Mesenchymal stem cell (in vitro differentiated cells and primary cell): Measurements from ENCODE around the gene ARL17B. TPM values are rescaled to one million over a fixed set of nuclear protein-coding genes. Genes with fewer than 3 reads are reported as not detected.
"Not testable (repeated sequence)": the region's sequence is repeated elsewhere in the genome, so short reads cannot be mapped to it uniquely, and the experiment has no call there.

Experiments used
- DNase-seq: peaks from one replicate; pipeline ENCODE4 v3.0.0-alpha.2; 2013
- H2AFZ ChIP-seq: one replicate; pipeline ENCODE4 v1.6.1; 2013; ENCODE audit warnings: low read depth, mild to moderate bottlenecking, control low read depth, inconsistent platforms, low read length, moderate library complexity
- H2AK5ac ChIP-seq: 2 replicates; pipeline ENCODE4 v1.6.1; 2013; ENCODE audit warnings: low read length, moderate library complexity, mild to moderate bottlenecking, inconsistent platforms; ENCODE audit not compliant: severe bottlenecking
- H2BK120ac ChIP-seq: one replicate; pipeline ENCODE4 v1.6.1; 2013; ENCODE audit warnings: low read depth, mild to moderate bottlenecking, inconsistent platforms, low read length, moderate library complexity
- H2BK12ac ChIP-seq, 2 experiments: one replicate each; pipeline ENCODE4 v1.6.1; 2013; ENCODE audit warnings: inconsistent platforms in 2 of 2, low read length in 2 of 2, mild to moderate bottlenecking in 2 of 2, moderate library complexity in 2 of 2, control low read depth in 1 of 2
- H2BK15ac ChIP-seq: one replicate; pipeline ENCODE4 v1.6.1; 2013; ENCODE audit warnings: mild to moderate bottlenecking, low read depth, inconsistent platforms; ENCODE audit not compliant: poor library complexity, severe bottlenecking
- H2BK5ac ChIP-seq: 2 replicates; pipeline ENCODE4 v1.6.1; 2013; ENCODE audit warnings: low read depth, mild to moderate bottlenecking, low read length, control low read depth, inconsistent platforms; ENCODE audit not compliant: poor library complexity, severe bottlenecking
- H3K14ac ChIP-seq, 2 experiments: one replicate each; pipeline ENCODE4 v1.6.1; 2013; ENCODE audit warnings: inconsistent platforms in 2 of 2, low read length in 2 of 2, control low read depth in 1 of 2, mild to moderate bottlenecking in 1 of 2, moderate library complexity in 1 of 2
- H3K18ac ChIP-seq, 2 experiments: one replicate each; pipeline ENCODE4 v1.6.1; 2013; ENCODE audit warnings: inconsistent platforms in 2 of 2, low read length in 2 of 2, control low read depth in 1 of 2, low read depth in 1 of 2, mild to moderate bottlenecking in 1 of 2
- H3K23ac ChIP-seq, 2 experiments: one replicate each; pipeline ENCODE4 v1.6.1; 2013; ENCODE audit warnings: inconsistent platforms in 2 of 2, low read length in 2 of 2, mild to moderate bottlenecking in 2 of 2, moderate library complexity in 2 of 2, control low read depth in 1 of 2
- H3K27ac ChIP-seq: 2 replicates; pipeline ENCODE4 v1.5.1; 2013; ENCODE audit warnings: mild to moderate bottlenecking, moderate library complexity, low read length, control low read depth, inconsistent platforms; ENCODE audit not compliant: poor library complexity, severe bottlenecking
- H3K27me3 ChIP-seq, 2 experiments: 2 replicates each; pipeline versions ENCODE4 v1.6.1 to v1.7.0; 2013; ENCODE audit warnings: low read length in 2 of 2, mild to moderate bottlenecking in 2 of 2, moderate library complexity in 2 of 2, control low read depth in 1 of 2, inconsistent platforms in 1 of 2; ENCODE audit not compliant: control insufficient read depth in 1 of 2, insufficient read depth in 1 of 2
- H3K36me3 ChIP-seq, 2 experiments: 2 replicates each; pipeline versions ENCODE4 v1.6.1 to v1.7.0; 2013; ENCODE audit warnings: low read length in 2 of 2, control low read depth in 1 of 2, inconsistent platforms in 1 of 2, low read depth in 1 of 2, mild to moderate bottlenecking in 1 of 2; ENCODE audit not compliant: insufficient read depth in 2 of 2, control insufficient read depth in 1 of 2
- H3K4ac ChIP-seq, 2 experiments: one replicate each; pipeline ENCODE4 v1.6.1; 2013; ENCODE audit warnings: inconsistent platforms in 2 of 2, low read length in 2 of 2, mild to moderate bottlenecking in 2 of 2, moderate library complexity in 2 of 2, control low read depth in 1 of 2, low read depth in 1 of 2
- H3K4me1 ChIP-seq: 2 replicates; pipeline ENCODE4 v1.6.1; 2013; ENCODE audit warnings: low read depth, low read length, control low read depth; ENCODE audit not compliant: control insufficient read depth, insufficient read depth
- H3K4me2 ChIP-seq: 2 replicates; pipeline ENCODE4 v1.6.1; 2013; ENCODE audit warnings: low read length, mild to moderate bottlenecking, inconsistent platforms; ENCODE audit not compliant: poor library complexity, severe bottlenecking
- H3K4me3 ChIP-seq, 2 experiments: 2 replicates each; pipeline versions ENCODE4 v1.5.1 to v1.7.0; 2013; ENCODE audit warnings: low read length in 2 of 2, mild to moderate bottlenecking in 2 of 2, control low read depth in 1 of 2, low read depth in 1 of 2; ENCODE audit not compliant: insufficient read depth in 1 of 2
- H3K79me1 ChIP-seq: replicated peaks from 2 replicates; pipeline ENCODE4 v1.6.1; 2013; ENCODE audit warnings: mild to moderate bottlenecking, control low read depth, low read length, inconsistent platforms; ENCODE audit not compliant: poor library complexity, severe bottlenecking
- H3K9ac ChIP-seq: 2 replicates; pipeline ENCODE4 v1.7.0; 2013; ENCODE audit warnings: mild to moderate bottlenecking, low read length, moderate library complexity
- H3K9me3 ChIP-seq: 2 replicates; pipeline ENCODE4 v1.7.0; 2013; ENCODE audit warnings: mild to moderate bottlenecking, low read length; ENCODE audit not compliant: control insufficient read depth
- H4K8ac ChIP-seq: one replicate; pipeline ENCODE4 v1.6.1; 2013; ENCODE audit warnings: inconsistent platforms, mild to moderate bottlenecking, low read length, moderate library complexity
- H4K91ac ChIP-seq: one replicate; pipeline ENCODE4 v1.6.1; 2013; ENCODE audit warnings: mild to moderate bottlenecking, low read length, inconsistent platforms
- WGBS: methylation state at CpG from one replicate; pipeline ENCODE4 v1.1.7; 2013; ENCODE audit warnings: mixed read lengths; 5-methylcytosine and 5-hydroxymethylcytosine counted together
- polyA plus RNA-seq, 2 experiments: library from polyadenylated mRNA; stranded (reverse); fragments of 200-250 nt; gene quantifications; one replicate each; pipeline ENCODE4 v1.2.3, GENCODE V29; 2013

Gene ARL17B
- 5.3 TPM for polyA plus RNA-seq (2013, experiment 1 of 2)
- polyA plus RNA-seq (2013, experiment 2 of 2) = 4.2 TPM

DNA sequence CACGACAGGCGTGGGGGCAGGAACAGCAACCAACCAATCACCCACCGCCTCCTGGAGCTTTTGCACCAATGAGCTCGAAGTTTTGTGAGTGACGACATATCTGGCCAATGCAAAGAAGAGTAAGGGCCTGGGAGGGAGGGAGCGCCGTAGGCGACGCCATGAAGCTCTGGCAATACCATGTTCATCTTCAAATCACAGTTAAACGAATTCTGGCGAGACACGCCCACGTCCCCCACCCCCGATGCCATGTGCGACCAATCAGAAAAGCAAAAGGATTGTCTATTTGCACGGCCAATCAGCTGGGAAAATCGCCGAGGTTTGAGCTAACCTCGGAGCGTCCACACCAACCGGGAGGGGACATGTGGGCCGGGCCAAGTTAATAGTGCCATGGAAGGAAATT is at the start of gene ARL17B:
Gene ARL17B (minus strand): TSS at position 12 of the 400 bp plus-strand sequence. CDS start 3,369 bp downstream, outside the sequence.
- no CpG with 5 or more reads among the region's 22 CpGs for WGBS
- not testable (repeated sequence) for H3K27ac ChIP-seq

DNA sequence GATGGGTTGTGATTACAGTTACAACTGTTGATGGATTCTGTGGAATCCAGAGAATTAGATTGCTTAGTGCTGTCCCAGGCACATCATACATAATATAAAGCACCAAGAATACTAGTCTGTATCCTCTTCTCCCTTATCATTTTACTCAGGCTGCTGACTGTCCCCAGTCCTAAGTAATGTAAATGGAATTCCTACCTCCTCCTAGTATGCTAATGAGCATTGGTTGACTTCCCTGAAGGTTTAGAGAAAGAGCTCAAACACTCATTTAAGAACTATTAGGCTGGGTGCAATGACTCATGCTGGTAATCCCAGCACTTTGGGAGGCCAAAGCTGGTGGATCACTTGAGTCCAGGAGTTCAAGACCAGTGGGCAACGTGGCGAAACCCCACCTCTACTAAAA is 48.3 kb upstream of the ARL17B start:
- H3K27ac ChIP-seq, H3K27me3 ChIP-seq, H3K23ac ChIP-seq, H4K91ac ChIP-seq, H2BK120ac ChIP-seq, H3K9ac ChIP-seq, H3K4me3 ChIP-seq, H3K79me1 ChIP-seq, H2BK5ac ChIP-seq, H3K36me3 ChIP-seq, H4K8ac ChIP-seq, H2BK12ac ChIP-seq, H3K4me1 ChIP-seq, H3K4ac ChIP-seq, H2AFZ ChIP-seq, H3K18ac ChIP-seq, DNase-seq, H2BK15ac ChIP-seq, H3K9me3 ChIP-seq, H3K4me2 ChIP-seq, H2AK5ac ChIP-seq, H3K14ac ChIP-seq: not testable (repeated sequence)
- WGBS = no CpG with 5 or more reads among the region's 2 CpGs

More for the DNA sequence above, at the start of gene ARL17B:
- H3K36me3 ChIP-seq, H3K9me3 ChIP-seq, H2AFZ ChIP-seq, H2BK12ac ChIP-seq, H4K8ac ChIP-seq, H4K91ac ChIP-seq, H3K79me1 ChIP-seq, H2BK5ac ChIP-seq, H3K4me1 ChIP-seq, H2AK5ac ChIP-seq, H2BK120ac ChIP-seq, H3K4me2 ChIP-seq, DNase-seq, H3K9ac ChIP-seq, H3K4ac ChIP-seq, H3K23ac ChIP-seq, H3K27me3 ChIP-seq, H3K18ac ChIP-seq, H3K4me3 ChIP-seq, H2BK15ac ChIP-seq, H3K14ac ChIP-seq: not testable (repeated sequence)

DNA sequence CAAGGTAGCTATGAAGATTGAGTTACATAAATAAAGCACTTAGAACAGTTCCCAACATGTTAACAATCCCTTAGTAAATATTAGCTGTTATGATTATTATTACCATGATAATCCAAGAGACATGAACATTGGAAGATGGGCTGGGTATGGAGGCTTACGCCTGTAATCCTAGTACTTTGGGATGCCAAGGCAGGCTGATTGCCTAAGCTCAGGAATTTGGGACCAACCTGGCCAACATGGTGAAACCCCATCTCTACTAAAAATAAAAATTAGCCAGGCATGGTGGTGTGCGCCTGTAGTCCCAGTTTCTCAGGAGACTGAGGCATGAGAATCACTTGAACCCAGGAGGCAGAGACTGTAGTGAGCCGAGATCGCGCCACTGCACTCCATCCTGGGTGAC is 45.6 kb upstream of the ARL17B start:
- H2AFZ ChIP-seq, H3K79me1 ChIP-seq, H2BK5ac ChIP-seq, H3K4me1 ChIP-seq, H4K91ac ChIP-seq, H3K18ac ChIP-seq, H3K27me3 ChIP-seq, H3K36me3 ChIP-seq, H2BK120ac ChIP-seq, H2BK15ac ChIP-seq, H3K4ac ChIP-seq, H2AK5ac ChIP-seq, H3K9me3 ChIP-seq, H3K27ac ChIP-seq, H3K4me3 ChIP-seq, H4K8ac ChIP-seq, H3K4me2 ChIP-seq, H3K9ac ChIP-seq, DNase-seq, H3K23ac ChIP-seq, H3K14ac ChIP-seq, H2BK12ac ChIP-seq: not testable (repeated sequence)
- WGBS = no CpG with 5 or more reads among the region's 5 CpGs

DNA sequence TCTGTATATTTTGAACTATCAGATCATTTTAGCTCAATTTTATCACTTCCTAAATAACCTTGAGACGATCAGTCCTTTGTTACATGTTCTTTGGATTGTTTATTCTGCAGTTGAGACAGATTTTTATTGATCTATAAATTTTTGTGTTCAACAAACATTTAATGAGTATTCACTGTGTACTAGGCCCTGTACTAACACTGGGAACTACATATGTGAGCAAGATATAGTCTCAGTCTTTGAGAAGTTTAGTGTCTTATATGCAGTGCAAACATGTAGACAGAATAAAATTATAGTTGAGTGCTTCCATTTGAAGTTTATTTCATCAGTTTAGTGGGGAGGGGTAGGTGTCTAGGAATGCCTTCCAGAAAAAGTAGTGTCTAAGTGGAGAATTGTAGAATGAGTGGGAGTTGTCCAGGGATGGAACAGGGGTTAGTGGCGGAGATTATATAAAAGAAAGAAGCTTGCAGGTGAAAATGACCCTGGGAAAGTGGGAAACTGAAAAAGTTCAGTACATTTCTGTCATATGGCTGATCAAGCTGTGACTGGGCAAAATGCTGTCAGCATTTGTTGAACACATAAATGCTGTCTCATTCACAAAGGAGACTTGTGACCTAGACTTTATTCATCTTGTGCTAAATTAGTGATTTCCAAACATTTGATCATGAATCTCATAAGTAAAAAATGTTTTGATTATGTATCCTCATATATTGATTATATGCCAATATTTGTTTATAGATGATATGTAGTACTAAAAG is 39.6 kb upstream of the ARL17B start:
- not testable (repeated sequence) for H3K18ac ChIP-seq

More for the DNA sequence above, 39.6 kb upstream of the ARL17B start:
- H3K36me3 ChIP-seq, H2BK120ac ChIP-seq, H4K91ac ChIP-seq, H3K9me3 ChIP-seq, H3K79me1 ChIP-seq, H2BK5ac ChIP-seq, H3K27me3 ChIP-seq, H3K9ac ChIP-seq, H3K4me1 ChIP-seq, DNase-seq, H4K8ac ChIP-seq, H3K27ac ChIP-seq, H3K14ac ChIP-seq, H3K23ac ChIP-seq, H2AK5ac ChIP-seq, H3K4ac ChIP-seq, H2BK12ac ChIP-seq, H3K4me2 ChIP-seq, H2BK15ac ChIP-seq, H2AFZ ChIP-seq, H3K4me3 ChIP-seq: not testable (repeated sequence)
- WGBS = no CpG with 5 or more reads among the region's 2 CpGs
